GM19238 (cell line): ENCODE results near the gene SLC6A3.

Experiments
- DNase-seq: peaks from one replicate; pipeline ENCODE4 v3.0.0; 2011; ENCODE audit warnings: low spot score; ENCODE audit not compliant: insufficient read length

SLC6A3 gene

GRCh38 chr5:1445313-1445688 is at the start of gene SLC6A3:
SLC6A3 (minus strand) TSS chr5:1445440; CDS start chr5:1443197, 2,243 bp downstream.
- no peak for DNase-seq

GRCh38 chr5:1493941-1494340 is 48.7 kb upstream of the SLC6A3 start:
- DNase-seq = no peak

DNA sequence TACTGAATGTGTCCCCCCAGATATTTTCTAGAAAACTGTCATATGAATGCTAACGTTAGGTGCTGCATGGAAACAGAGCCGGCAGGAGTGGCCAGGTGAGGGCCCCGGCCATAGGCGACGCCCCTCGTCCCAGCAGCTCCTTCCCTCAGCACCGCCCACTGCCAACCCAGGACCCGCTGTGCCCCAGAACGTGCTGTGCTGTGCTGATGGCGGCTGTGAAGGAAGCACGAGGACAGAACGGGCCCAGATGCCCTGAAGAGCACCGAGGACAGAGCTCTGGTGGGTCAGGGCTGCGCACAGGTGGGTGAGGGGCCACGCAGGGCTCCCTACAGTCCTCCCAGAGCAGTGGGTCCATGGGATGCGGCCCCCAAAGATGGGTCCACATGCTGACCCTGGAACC is 48.2 kb upstream of the SLC6A3 start:
- no peak for DNase-seq

DNA sequence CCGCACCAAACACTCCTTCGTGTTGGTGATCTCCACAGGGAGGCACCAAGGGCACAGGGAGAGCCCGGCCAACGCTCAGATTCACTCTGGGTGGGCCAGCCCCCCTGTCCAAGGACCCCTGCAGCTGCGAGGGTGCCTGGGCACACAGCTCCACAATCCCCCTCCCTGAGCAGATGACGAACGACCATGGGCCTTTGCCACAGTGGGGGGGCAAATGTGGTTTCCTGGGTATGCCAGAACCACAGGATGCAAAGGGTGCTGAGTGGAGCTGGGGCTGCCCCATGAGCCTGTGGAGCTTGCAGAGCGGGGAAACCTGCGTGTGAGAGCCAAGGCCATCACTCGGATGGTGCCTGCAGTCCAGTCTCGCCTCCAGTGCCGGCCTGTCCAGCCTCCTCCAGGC is 47.5 kb upstream of the SLC6A3 start:
- no peak for DNase-seq

DNA sequence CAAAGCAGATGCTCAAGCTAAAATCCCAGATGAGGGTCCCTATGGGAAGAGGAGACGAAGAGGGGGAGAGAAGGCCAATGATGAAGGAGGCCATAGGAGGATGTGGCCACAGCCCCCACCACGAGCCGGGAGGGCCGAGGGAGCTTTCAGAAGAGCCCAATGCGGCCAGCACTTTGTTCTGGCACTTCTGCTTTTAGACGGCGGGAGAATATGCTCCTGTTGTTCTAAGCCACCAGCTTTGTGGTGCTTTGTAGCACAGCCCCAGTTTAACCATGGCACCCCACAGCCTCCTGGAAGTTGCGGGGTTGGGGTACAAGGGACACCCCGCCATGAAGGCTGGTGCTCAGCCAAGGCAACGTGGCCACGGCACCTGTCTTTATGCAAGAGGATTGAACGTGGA is 45.1 kb upstream of the SLC6A3 start:
- DNase-seq = no peak

- no peak for DNase-seq
Measured at GRCh38 chr5:1489754-1490153, 44.5 kb upstream of the SLC6A3 start.

- peak; percentile 75 for DNase-seq
Measured at GRCh38 chr5:1488882-1489680, 43.8 kb upstream of the SLC6A3 start.

GRCh38 chr5:1487079-1487764 is 42.0 kb upstream of the SLC6A3 start:
- DNase-seq = no peak

GRCh38 chr5:1486271-1486670 is 41.0 kb upstream of the SLC6A3 start:
- DNase-seq = no peak

DNA sequence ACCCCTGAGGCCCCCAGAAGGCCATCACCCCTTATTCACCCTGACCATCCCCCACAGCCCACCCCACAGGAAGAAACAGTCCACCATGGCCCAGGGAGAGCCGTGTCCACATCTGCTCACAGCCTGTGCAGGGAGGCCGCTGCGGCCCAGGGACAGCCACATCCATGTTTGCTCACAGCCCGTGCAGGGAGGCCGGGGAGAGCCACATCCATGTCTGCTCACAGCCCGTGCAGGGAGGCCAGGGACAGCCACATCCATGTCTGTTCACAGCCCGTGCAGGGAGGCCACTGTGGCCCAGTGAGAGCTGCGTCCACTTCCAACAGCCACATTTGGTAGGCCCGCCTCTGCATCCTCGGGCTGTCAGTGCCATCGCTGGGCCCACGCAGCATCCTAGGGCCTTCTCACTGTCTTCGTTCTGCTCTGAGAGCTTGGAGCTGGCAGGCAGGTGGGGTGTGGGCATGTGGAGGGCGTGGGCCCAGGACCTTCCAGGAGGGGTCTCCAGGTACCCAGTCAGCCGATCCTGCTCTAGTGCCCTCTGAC is 40.4 kb upstream of the SLC6A3 start:
- no peak for DNase-seq

- DNase-seq = peak; percentile 85
Measured at GRCh38 chr5:1484730-1485578, 39.7 kb upstream of the SLC6A3 start.

DNA sequence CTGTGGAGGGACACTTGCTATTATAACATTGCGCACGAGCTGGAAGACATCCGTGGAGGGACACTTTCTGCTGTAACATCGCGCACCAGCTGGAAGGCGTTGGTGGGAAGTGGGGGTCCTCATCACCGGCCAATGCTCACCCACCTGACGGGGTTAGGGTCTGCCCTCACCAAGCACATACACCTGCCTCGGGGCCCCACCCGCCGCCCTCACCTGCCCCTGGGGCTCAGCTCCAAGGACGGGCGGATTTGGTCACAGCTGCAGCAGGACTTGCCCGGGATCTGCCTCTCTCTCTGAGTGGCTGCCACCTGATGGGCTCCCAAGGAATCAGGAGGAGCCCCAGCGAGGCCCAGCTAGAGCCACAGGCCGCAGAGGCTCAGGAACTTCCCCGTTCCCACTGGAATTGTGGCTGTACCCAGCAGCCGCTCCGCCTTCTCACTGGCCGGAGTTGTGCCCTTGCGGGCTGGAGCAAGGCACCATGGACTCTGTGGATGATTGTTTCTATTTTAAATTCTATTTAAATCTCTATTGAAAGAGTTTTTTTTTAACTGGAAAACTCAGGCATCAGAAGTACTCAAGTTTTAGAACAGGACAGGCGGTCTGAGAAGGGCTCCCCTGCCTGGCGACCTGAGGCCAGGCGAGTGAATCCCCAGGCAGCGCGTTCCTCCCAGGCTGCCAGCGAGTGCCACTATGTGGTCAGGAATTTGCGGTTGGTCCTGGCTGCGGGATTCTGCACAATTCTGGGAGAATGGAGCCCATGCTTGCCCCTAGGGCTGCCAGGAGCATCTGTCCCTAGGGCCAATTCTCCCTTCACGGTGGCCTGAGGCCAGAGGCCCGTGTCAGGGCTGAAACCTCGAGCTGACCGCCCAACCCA is 38.9 kb upstream of the SLC6A3 start:
- no peak for DNase-seq

DNA sequence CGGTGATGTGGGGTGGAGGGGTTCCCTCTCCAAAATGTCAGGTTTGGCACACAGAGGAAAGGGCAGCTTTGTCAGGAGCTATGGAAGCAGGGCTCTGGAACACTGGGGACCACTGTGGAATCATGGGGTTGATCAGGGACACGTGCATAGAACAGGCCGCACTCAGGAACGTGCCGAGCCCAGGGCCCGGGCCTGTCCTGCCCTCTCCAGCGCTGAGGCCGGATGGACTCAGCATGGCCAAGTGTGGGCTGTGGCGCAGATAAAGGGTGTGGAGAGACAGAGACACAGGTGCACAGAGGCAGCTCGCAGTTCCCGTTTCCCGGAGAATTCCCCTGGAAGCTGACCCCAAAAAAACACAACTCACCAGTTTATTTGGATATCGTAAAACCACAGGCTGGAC is 37.8 kb upstream of the SLC6A3 start:
- DNase-seq = no peak

GRCh38 chr5:1481959-1482331 is 36.7 kb upstream of the SLC6A3 start:
- DNase-seq = no peak

DNA sequence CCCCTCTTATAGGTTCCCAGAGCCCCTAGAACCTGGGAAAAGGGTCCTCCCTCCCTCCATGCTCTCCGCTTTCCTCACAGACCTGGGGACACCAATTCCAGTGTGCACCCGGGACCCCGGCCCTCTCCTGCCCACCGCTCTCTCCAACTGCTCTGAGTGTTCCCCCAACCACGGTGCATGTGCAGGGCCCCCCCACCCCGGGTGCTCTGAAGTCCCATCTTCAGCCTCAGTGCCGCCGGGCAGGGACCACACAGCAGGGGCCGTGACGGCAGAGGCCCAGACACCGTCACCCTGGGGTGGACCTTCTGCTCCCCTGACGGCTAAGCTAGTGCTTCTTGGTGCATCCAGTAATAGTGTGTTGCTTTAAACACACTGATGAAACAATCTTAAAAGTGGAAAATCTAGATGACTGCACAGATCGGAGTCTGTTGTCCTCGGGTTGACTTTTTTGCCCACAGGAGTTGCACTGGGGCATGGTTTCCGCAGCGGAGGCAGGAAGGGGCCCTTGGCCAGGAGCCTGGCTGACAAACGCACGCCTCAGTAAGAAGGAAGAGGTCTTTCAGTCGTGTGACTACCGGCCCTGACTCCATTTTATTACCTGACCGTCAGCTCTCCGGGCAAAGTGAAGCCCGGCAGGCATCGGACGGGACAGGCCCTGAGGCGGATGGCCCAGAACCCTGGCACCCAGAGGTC is 36.2 kb upstream of the SLC6A3 start:
- no peak for DNase-seq

GRCh38 chr5:1480806-1481205 is 35.6 kb upstream of the SLC6A3 start:
- DNase-seq = no peak

- DNase-seq = no peak
Measured at GRCh38 chr5:1480217-1480616, 35.0 kb upstream of the SLC6A3 start.

GRCh38 chr5:1479581-1480188 is 34.4 kb upstream of the SLC6A3 start:
- peak; percentile 46 for DNase-seq

DNA sequence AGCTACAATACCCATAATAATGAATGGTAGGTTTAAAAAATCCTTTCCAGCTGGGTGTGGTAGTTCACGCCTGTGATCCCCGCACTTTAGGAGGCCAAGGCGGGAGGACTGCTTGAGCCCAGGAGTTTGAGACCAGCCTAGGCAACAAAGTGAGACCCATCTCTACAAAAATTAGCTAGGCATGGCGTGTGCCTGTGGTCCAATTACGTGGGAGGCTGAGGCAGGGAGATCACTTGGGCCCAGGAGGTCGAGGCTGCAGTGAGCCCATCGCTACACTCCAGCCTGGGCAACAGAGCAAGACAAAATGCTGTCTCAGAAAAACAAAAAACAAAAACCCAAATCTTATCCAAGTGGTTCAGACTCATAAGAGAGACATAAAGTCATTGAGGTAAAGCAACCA is 33.8 kb upstream of the SLC6A3 start:
- no peak for DNase-seq
